ENCODE results near the gene C1QTNF8.

DNA sequence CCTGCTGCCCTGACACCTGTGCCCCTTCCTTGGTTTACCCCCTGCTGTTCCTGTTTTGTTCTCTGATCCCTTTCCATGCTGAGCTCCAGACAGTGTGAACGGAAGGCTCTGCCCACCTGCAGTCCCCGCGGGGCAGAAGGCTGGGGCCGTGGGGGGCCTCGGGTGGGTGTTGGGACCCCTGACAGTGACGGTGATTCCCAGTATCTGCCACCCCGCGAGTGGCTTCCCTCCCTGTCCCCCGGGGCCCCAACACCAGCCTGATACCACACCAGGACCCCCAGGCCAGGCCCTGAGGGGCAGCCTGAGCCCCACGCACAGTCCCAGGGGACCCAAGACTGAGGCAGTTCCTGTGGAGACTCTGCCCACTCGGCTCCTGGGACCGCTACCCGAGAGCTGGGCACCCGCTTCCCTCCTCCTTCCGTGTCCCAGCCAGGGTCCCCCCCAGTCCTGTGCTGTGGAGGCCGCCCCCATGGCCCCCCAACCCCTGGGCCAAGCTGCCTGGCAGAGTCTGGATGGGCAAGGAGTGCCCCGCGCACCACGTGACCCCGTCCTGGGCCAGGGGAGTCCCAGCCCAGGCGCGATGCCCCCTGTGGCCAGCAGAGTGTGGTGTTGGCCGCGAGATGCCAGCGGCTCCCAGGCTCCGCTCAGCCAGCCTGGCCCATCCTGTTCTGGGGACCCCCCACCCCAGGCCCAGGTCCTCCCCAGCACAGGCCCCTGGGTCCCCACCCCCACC lies 10.0 kb upstream of the C1QTNF8 start:
- TF ChIP-seq POLR2AphosphoS5 (IDR thresholded peaks at IDR 0.05; ENCODE audit: low read depth, low read length) = no peak
- TF ChIP-seq ATF3 (IDR thresholded peaks at IDR 0.05) = no peak
- no peak for TF ChIP-seq SP1 (IDR thresholded peaks at IDR 0.05; ENCODE audit: low read depth)
- no peak for TF ChIP-seq POLR2A (IDR thresholded peaks at IDR 0.05; ENCODE audit: borderline replicate concordance, extremely low read depth, insufficient read depth, insufficient read length)
- TF ChIP-seq, protein P1, sequence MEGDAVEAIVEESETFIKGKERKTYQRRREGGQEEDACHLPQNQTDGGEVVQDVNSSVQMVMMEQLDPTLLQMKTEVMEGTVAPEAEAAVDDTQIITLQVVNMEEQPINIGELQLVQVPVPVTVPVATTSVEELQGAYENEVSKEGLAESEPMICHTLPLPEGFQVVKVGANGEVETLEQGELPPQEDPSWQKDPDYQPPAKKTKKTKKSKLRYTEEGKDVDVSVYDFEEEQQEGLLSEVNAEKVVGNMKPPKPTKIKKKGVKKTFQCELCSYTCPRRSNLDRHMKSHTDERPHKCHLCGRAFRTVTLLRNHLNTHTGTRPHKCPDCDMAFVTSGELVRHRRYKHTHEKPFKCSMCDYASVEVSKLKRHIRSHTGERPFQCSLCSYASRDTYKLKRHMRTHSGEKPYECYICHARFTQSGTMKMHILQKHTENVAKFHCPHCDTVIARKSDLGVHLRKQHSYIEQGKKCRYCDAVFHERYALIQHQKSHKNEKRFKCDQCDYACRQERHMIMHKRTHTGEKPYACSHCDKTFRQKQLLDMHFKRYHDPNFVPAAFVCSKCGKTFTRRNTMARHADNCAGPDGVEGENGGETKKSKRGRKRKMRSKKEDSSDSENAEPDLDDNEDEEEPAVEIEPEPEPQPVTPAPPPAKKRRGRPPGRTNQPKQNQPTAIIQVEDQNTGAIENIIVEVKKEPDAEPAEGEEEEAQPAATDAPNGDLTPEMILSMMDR (IDR thresholded peaks at IDR 0.05 in 2 of 3, conservative IDR thresholded peaks at IDR 0.05 in 1 of 3; ENCODE audit: borderline replicate concordance in 1 of 3, insufficient read depth in 1 of 3, low read depth in 2 of 3, low read length in 2 of 3) = peak; percentile 77 to 88 (median 85)
- no peak for TF ChIP-seq EGR1 (IDR thresholded peaks at IDR 0.05; ENCODE audit: low read depth)
- TF ChIP-seq, protein P2, sequence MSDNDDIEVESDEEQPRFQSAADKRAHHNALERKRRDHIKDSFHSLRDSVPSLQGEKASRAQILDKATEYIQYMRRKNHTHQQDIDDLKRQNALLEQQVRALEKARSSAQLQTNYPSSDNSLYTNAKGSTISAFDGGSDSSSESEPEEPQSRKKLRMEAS (IDR thresholded peaks at IDR 0.05) = no peak; the same call in 1 of the 2 replicates
- no peak for TF ChIP-seq ELF1 (IDR thresholded peaks at IDR 0.05; ENCODE audit: borderline replicate concordance, low read depth)
- no peak for TF ChIP-seq EZH2 (IDR thresholded peaks at IDR 0.05)
